ENCODE measurements around the gene TESK2.

DNA sequence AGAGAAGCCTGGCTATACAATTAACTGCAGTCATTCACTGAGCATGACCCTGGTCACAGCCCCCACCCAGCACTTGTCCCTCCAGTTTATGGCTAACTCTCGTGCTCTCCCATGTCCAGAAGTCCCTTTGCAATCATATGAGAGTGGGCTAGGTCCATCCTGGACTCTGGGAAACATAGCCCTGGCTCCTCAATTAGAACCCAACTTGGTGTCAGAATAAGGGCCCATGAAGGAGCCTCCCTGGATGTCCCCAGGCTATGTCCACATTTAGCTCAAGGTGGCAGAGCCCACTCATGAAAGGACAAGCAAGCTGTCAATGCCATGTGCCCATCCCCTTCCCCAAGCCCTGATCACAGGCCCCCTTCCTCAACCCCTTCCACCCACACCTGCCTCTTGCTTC lies 191.7 kb downstream of the TESK2 start:
- no peak for TF ChIP-seq GATA3 (IDR thresholded peaks at IDR 0.05; ENCODE audit: low read depth, low read length)
- TF ChIP-seq GATA2 (IDR thresholded peaks at IDR 0.05; ENCODE audit: low read depth, low read length) = no peak

All from SH-SY5Y (cell line).